Lower lobe of right lung (tissue), 2 donors: ENCODE measurements around the gene IL1RAPL1. TPM values are rescaled to one million over a fixed set of nuclear protein-coding genes. Genes with fewer than 3 reads are reported as not detected.

Experiments used
- ATAC-seq, 2 donors: fragments of 200-7000 bp; cut with Tn5 transposase; one replicate each; pipeline ENCODE4 v1.9.1; 2020 to 2022; ENCODE audit warnings: mild to moderate bottlenecking in 2 of 2, moderate library complexity in 2 of 2
- DNase-seq: peaks from one replicate; pipeline ENCODE4 v3.0.0-alpha.2; 2020
- H3K27ac ChIP-seq: fragments of 200-600 bp; one replicate; pipeline ENCODE4 v1.8.0; 2022
- H3K27me3 ChIP-seq: fragments of 200-600 bp; one replicate; pipeline ENCODE4 v1.8.0; 2022; ENCODE audit warnings: low read depth
- H3K36me3 ChIP-seq: fragments of 200-600 bp; one replicate; pipeline ENCODE4 v1.8.0; 2022; ENCODE audit warnings: mild to moderate bottlenecking
- H3K4me1 ChIP-seq: fragments of 200-600 bp; one replicate; pipeline ENCODE4 v1.8.0; 2022
- H3K4me3 ChIP-seq: fragments of 200-600 bp; one replicate; pipeline ENCODE4 v1.8.0; 2022; ENCODE audit warnings: mild to moderate bottlenecking
- H3K9me3 ChIP-seq: fragments of 200-600 bp; one replicate; pipeline ENCODE4 v1.8.0; 2022
- CTCF ChIP-seq: fragments of 200-600 bp; IDR thresholded peaks from one replicate; pipeline ENCODE4 v1.8.0; 2022; ENCODE audit warnings: antibody characterized with exemption, mild to moderate bottlenecking
- intact Hi-C: fragments of 100-400 bp; cut with DNase I; formaldehyde crosslinking; loops from one replicate; pipeline ENCODE4 v1.11.0; 2022
- total RNA-seq: library from RNA; stranded (reverse); fragmentation: NEBNext Ultra II Directional; extraction: Animal tissue kit (Norgen Biotek cat#: 25700); gene quantifications from one replicate; pipeline ENCODE4 v1.2.1, GENCODE V29; 2021
- donor health status: DM: no; HTN: yes; CAD: no; lungs with severe emphysema.

Gene IL1RAPL1
- total RNA-seq, 1 donor from 2014 or later, result not detected

DNA sequence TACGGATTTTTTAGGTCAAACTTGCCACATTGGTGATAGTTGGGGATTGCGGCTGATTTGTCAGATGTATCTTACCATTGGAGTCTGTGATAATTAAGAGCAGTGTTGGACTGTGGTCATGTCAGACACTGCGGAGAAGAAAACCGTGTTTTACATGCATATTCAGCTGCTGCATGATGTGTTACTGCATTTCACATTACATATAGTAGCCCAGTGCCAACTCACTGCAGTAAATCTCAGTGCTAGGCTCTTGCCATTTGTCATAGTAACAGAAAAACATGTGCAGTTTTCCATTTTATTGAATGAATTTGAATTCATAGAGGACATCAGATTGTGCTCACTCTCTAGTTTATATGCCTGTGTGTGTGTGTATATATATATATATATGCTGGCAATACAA is 543.7 kb downstream of the IL1RAPL1 start:
- intact Hi-C loops, result no loop called here
- no peak overlapping the region for H3K4me3 ChIP-seq
- no peaks in the 10 kb centered on the region for H3K4me1 ChIP-seq
- H3K36me3 ChIP-seq, result no peaks in the 10 kb centered on the region
- no peak for DNase-seq
- TF ChIP-seq CTCF, result no peak
- no peak overlapping the region for H3K27ac ChIP-seq
- ATAC-seq, result no peak
- H3K27me3 ChIP-seq, result no peaks in the 10 kb centered on the region
- no peaks in the 10 kb centered on the region for H3K9me3 ChIP-seq

GRCh38 chrX:29136904-29137303 is 549.7 kb downstream of the IL1RAPL1 start:
- Histone ChIP-seq H3K27me3 (no peaks in the 10 kb centered on the region), H3K9me3 (no peaks in the 10 kb centered on the region), H3K27ac (no peak overlapping the region), H3K36me3 (no peaks in the 10 kb centered on the region), H3K4me1 (no peaks in the 10 kb centered on the region), H3K4me3 (no peak overlapping the region)
- no peak for DNase-seq
- no peak for TF ChIP-seq CTCF
- intact Hi-C loops, result no loop called here
- ATAC-seq, result no peak

- H3K36me3 ChIP-seq, result no peaks in the 10 kb centered on the region
- no peak for TF ChIP-seq CTCF
- no peak overlapping the region for H3K27ac ChIP-seq
- intact Hi-C loops, result no loop called here
- no peaks in the 10 kb centered on the region for H3K9me3 ChIP-seq
- H3K27me3 ChIP-seq, result no peaks in the 10 kb centered on the region
- DNase-seq, result no peak
- H3K4me3 ChIP-seq, result no peak overlapping the region
- no peaks in the 10 kb centered on the region for H3K4me1 ChIP-seq
- no peak for ATAC-seq
These were observed 550.8 kb downstream of the IL1RAPL1 start for GRCh38 chrX:29138003-29138402.

- no peak for TF ChIP-seq CTCF
- H3K27me3 ChIP-seq, result no peaks in the 10 kb centered on the region
These were observed 556.1 kb downstream of the IL1RAPL1 start for GRCh38 chrX:29143356-29143755.

GRCh38 chrX:29143756-29144155 is 556.5 kb downstream of the IL1RAPL1 start:
- Histone ChIP-seq H3K9me3 (no peaks in the 10 kb centered on the region), H3K27me3 (no peaks in the 10 kb centered on the region), H3K27ac (no peak overlapping the region), H3K4me3 (no peak overlapping the region), H3K36me3 (no peaks in the 10 kb centered on the region), H3K4me1 (no peaks in the 10 kb centered on the region)
- DNase-seq, result no peak
- no peak for TF ChIP-seq CTCF
- ATAC-seq, result no peak
- intact Hi-C loops, result no loop called here

More at GRCh38 chrX:29143356-29143755, 556.1 kb downstream of the IL1RAPL1 start:
- H3K4me1 ChIP-seq, result no peaks in the 10 kb centered on the region
- DNase-seq (no peak), ATAC-seq (no peak)
- H3K27ac ChIP-seq, result no peak overlapping the region
- no peak overlapping the region for H3K4me3 ChIP-seq
- H3K36me3 ChIP-seq, result no peaks in the 10 kb centered on the region
- intact Hi-C loops, result no loop called here
- H3K9me3 ChIP-seq, result no peaks in the 10 kb centered on the region

DNA sequence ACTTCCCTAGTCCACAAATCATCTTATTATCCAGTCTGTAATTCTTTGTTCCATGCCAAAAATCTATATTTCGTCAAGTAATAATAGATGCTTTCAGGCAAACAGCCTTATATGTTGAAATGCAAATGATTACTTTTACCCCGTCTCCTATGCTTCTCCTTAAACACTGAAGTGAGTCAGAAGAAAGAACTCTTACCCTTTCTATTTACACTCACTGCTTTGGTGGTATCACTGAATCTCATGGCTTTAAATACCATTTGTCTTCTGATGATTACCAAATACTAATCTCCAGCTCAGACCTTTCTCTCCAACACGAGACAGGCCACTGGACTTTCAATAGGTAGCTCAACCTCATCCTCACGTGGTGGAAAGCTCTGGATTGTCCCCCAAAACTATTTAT is 558.1 kb downstream of the IL1RAPL1 start:
- Histone ChIP-seq H3K4me1 (no peaks in the 10 kb centered on the region), H3K36me3 (no peaks in the 10 kb centered on the region), H3K27me3 (no peaks in the 10 kb centered on the region), H3K27ac (no peak overlapping the region), H3K9me3 (no peaks in the 10 kb centered on the region), H3K4me3 (no peak overlapping the region)
- DNase-seq, result no peak
- no peak for ATAC-seq
- TF ChIP-seq CTCF, result no peak
- intact Hi-C loops, result no loop called here
